ENCODE results near the gene ASPRV1. TPM values are rescaled to one million over a fixed set of nuclear protein-coding genes. Genes with fewer than 3 reads are reported as not detected.

ASPRV1 gene
- total RNA-seq, 1 experiment from 2014 or later: 0.71 TPM

GRCh38 chr2:69993048-69993565 lies 31.7 kb upstream of the ASPRV1 start:
- H3K27me3 ChIP-seq (ENCODE audit: low read length): no peaks in the 10 kb centered on the region
- no peaks in the 10 kb centered on the region for H3K36me3 ChIP-seq (ENCODE audit: insufficient read depth, low read length)
- H3K4me2 ChIP-seq (ENCODE audit: low read depth, low read length, poor library complexity, severe bottlenecking): no peak overlapping the region
- H3K9ac ChIP-seq (ENCODE audit: low read length): no peak overlapping the region
- no peak overlapping the region for H3K27ac ChIP-seq (ENCODE audit: low read length)
- no peak overlapping the region for H3K4me3 ChIP-seq (ENCODE audit: low read length)
- no peaks in the 10 kb centered on the region for H3K9me2 ChIP-seq (replicated peaks; ENCODE audit: insufficient read depth, low read length)
- no peak overlapping the region for H2AFZ ChIP-seq (ENCODE audit: low read length)
- no peaks in the 10 kb centered on the region for H3K4me1 ChIP-seq (ENCODE audit: low read length)
- H3K9me3 ChIP-seq (ENCODE audit: low read length): no peaks in the 10 kb centered on the region
- no peak for DNase-seq
- no peaks in the 10 kb centered on the region for H3K79me2 ChIP-seq (ENCODE audit: low read length)
- H4K20me1 ChIP-seq (ENCODE audit: insufficient read depth, low read depth, low read length): no peaks in the 10 kb centered on the region

- no peak overlapping the region for H3K9ac ChIP-seq (ENCODE audit: low read length)
- H3K27me3 ChIP-seq (ENCODE audit: low read length): no peaks in the 10 kb centered on the region
- DNase-seq: no peak
- no peak overlapping the region for H3K4me3 ChIP-seq (ENCODE audit: low read length)
- H4K20me1 ChIP-seq (ENCODE audit: insufficient read depth, low read depth, low read length): no peaks in the 10 kb centered on the region
- H3K79me2 ChIP-seq (ENCODE audit: low read length): no peaks in the 10 kb centered on the region
- H2AFZ ChIP-seq (ENCODE audit: low read length): no peak overlapping the region
- H3K4me1 ChIP-seq (ENCODE audit: low read length): no peaks in the 10 kb centered on the region
- H3K4me2 ChIP-seq (ENCODE audit: low read depth, low read length, poor library complexity, severe bottlenecking): no peak overlapping the region
- H3K36me3 ChIP-seq (ENCODE audit: insufficient read depth, low read length): no peaks in the 10 kb centered on the region
- no peaks in the 10 kb centered on the region for H3K9me2 ChIP-seq (replicated peaks; ENCODE audit: insufficient read depth, low read length)
- H3K9me3 ChIP-seq (ENCODE audit: low read length): no peaks in the 10 kb centered on the region
- no peak overlapping the region for H3K27ac ChIP-seq (ENCODE audit: low read length)
These were observed 31.0 kb upstream of the ASPRV1 start for GRCh38 chr2:69992310-69993047.

GRCh38 chr2:69989441-69990105 lies 28.1 kb upstream of the ASPRV1 start:
- H3K36me3 ChIP-seq (ENCODE audit: insufficient read depth, low read length): no peaks in the 10 kb centered on the region
- H2AFZ ChIP-seq (ENCODE audit: low read length): no peak overlapping the region
- no peaks in the 10 kb centered on the region for H4K20me1 ChIP-seq (ENCODE audit: insufficient read depth, low read depth, low read length)
- H3K27ac ChIP-seq (ENCODE audit: low read length): no peak overlapping the region
- H3K79me2 ChIP-seq (ENCODE audit: low read length): no peaks in the 10 kb centered on the region
- H3K9ac ChIP-seq (ENCODE audit: low read length): no peak overlapping the region
- H3K27me3 ChIP-seq (ENCODE audit: low read length): no peaks in the 10 kb centered on the region
- no peaks in the 10 kb centered on the region for H3K4me1 ChIP-seq (ENCODE audit: low read length)
- H3K4me3 ChIP-seq (ENCODE audit: low read length): no peak overlapping the region
- H3K9me2 ChIP-seq (replicated peaks; ENCODE audit: insufficient read depth, low read length): no peaks in the 10 kb centered on the region
- H3K4me2 ChIP-seq (ENCODE audit: low read depth, low read length, poor library complexity, severe bottlenecking): no peak overlapping the region
- H3K9me3 ChIP-seq (ENCODE audit: low read length): no peaks in the 10 kb centered on the region
- DNase-seq: no peak

GRCh38 chr2:69989009-69989408 lies 27.6 kb upstream of the ASPRV1 start:
- H3K27ac ChIP-seq (ENCODE audit: low read length): no peak overlapping the region
- no peak overlapping the region for H3K4me3 ChIP-seq (ENCODE audit: low read length)
- no peaks in the 10 kb centered on the region for H4K20me1 ChIP-seq (ENCODE audit: insufficient read depth, low read depth, low read length)
- no peaks in the 10 kb centered on the region for H3K27me3 ChIP-seq (ENCODE audit: low read length)
- DNase-seq: no peak
- H3K9me3 ChIP-seq (ENCODE audit: low read length): no peaks in the 10 kb centered on the region
- H2AFZ ChIP-seq (ENCODE audit: low read length): no peak overlapping the region
- no peaks in the 10 kb centered on the region for H3K9me2 ChIP-seq (replicated peaks; ENCODE audit: insufficient read depth, low read length)
- no peak overlapping the region for H3K9ac ChIP-seq (ENCODE audit: low read length)
- no peaks in the 10 kb centered on the region for H3K4me1 ChIP-seq (ENCODE audit: low read length)
- no peaks in the 10 kb centered on the region for H3K36me3 ChIP-seq (ENCODE audit: insufficient read depth, low read length)
- no peaks in the 10 kb centered on the region for H3K79me2 ChIP-seq (ENCODE audit: low read length)
- no peak overlapping the region for H3K4me2 ChIP-seq (ENCODE audit: low read depth, low read length, poor library complexity, severe bottlenecking)

GRCh38 chr2:69988086-69988635 lies 26.7 kb upstream of the ASPRV1 start:
- H3K27ac ChIP-seq (ENCODE audit: low read length): no peak overlapping the region
- H3K79me2 ChIP-seq (ENCODE audit: low read length): no peaks in the 10 kb centered on the region
- no peak overlapping the region for H2AFZ ChIP-seq (ENCODE audit: low read length)

GRCh38 chr2:69986691-69987090 lies 25.3 kb upstream of the ASPRV1 start:
- Histone ChIP-seq H3K4me1 (ENCODE audit: low read length) (no peaks in the 10 kb centered on the region), H2AFZ (ENCODE audit: low read length) (no peak overlapping the region), H3K4me3 (ENCODE audit: low read length) (no peak overlapping the region), H3K79me2 (ENCODE audit: low read length) (no peaks in the 10 kb centered on the region), H3K27me3 (ENCODE audit: low read length) (no peaks in the 10 kb centered on the region), H3K9me3 (ENCODE audit: low read length) (no peaks in the 10 kb centered on the region), H3K27ac (ENCODE audit: low read length) (no peak overlapping the region), H4K20me1 (ENCODE audit: insufficient read depth, low read depth, low read length) (no peaks in the 10 kb centered on the region), H3K36me3 (ENCODE audit: insufficient read depth, low read length) (no peaks in the 10 kb centered on the region), H3K9me2 (replicated peaks; ENCODE audit: insufficient read depth, low read length) (no peaks in the 10 kb centered on the region), H3K4me2 (ENCODE audit: low read depth, low read length, poor library complexity, severe bottlenecking) (no peak overlapping the region), H3K9ac (ENCODE audit: low read length) (no peak overlapping the region)
- DNase-seq: no peak

More at GRCh38 chr2:69988086-69988635, 26.7 kb upstream of the ASPRV1 start:
- DNase-seq: no peak
- H3K4me1 ChIP-seq (ENCODE audit: low read length): no peaks in the 10 kb centered on the region
- H3K4me2 ChIP-seq (ENCODE audit: low read depth, low read length, poor library complexity, severe bottlenecking): no peak overlapping the region
- no peak overlapping the region for H3K4me3 ChIP-seq (ENCODE audit: low read length)
- no peaks in the 10 kb centered on the region for H3K27me3 ChIP-seq (ENCODE audit: low read length)
- no peaks in the 10 kb centered on the region for H3K9me2 ChIP-seq (replicated peaks; ENCODE audit: insufficient read depth, low read length)
- no peaks in the 10 kb centered on the region for H4K20me1 ChIP-seq (ENCODE audit: insufficient read depth, low read depth, low read length)
- no peak overlapping the region for H3K9ac ChIP-seq (ENCODE audit: low read length)
- no peaks in the 10 kb centered on the region for H3K36me3 ChIP-seq (ENCODE audit: insufficient read depth, low read length)
- H3K9me3 ChIP-seq (ENCODE audit: low read length): no peaks in the 10 kb centered on the region

GRCh38 chr2:69985688-69986087 lies 24.3 kb upstream of the ASPRV1 start:
- H3K4me1 ChIP-seq (ENCODE audit: low read length): no peaks in the 10 kb centered on the region
- H3K27me3 ChIP-seq (ENCODE audit: low read length): no peaks in the 10 kb centered on the region
- H3K9me3 ChIP-seq (ENCODE audit: low read length): no peaks in the 10 kb centered on the region
- no peak for DNase-seq
- H3K27ac ChIP-seq (ENCODE audit: low read length): no peak overlapping the region
- no peak overlapping the region for H3K4me3 ChIP-seq (ENCODE audit: low read length)
- H3K79me2 ChIP-seq (ENCODE audit: low read length): no peaks in the 10 kb centered on the region
- H2AFZ ChIP-seq (ENCODE audit: low read length): no peak overlapping the region
- H3K36me3 ChIP-seq (ENCODE audit: insufficient read depth, low read length): no peaks in the 10 kb centered on the region
- no peak overlapping the region for H3K9ac ChIP-seq (ENCODE audit: low read length)
- H3K4me2 ChIP-seq (ENCODE audit: low read depth, low read length, poor library complexity, severe bottlenecking): no peak overlapping the region
- H3K9me2 ChIP-seq (replicated peaks; ENCODE audit: insufficient read depth, low read length): no peaks in the 10 kb centered on the region
- H4K20me1 ChIP-seq (ENCODE audit: insufficient read depth, low read depth, low read length): no peaks in the 10 kb centered on the region

- Histone ChIP-seq H3K4me1 (ENCODE audit: low read length) (no peaks in the 10 kb centered on the region), H3K9me3 (ENCODE audit: low read length) (no peaks in the 10 kb centered on the region), H3K27ac (ENCODE audit: low read length) (no peak overlapping the region), H3K4me3 (ENCODE audit: low read length) (no peak overlapping the region), H3K27me3 (ENCODE audit: low read length) (no peaks in the 10 kb centered on the region), H3K4me2 (ENCODE audit: low read depth, low read length, poor library complexity, severe bottlenecking) (no peak overlapping the region), H2AFZ (ENCODE audit: low read length) (no peak overlapping the region), H3K9ac (ENCODE audit: low read length) (no peak overlapping the region), H4K20me1 (ENCODE audit: insufficient read depth, low read depth, low read length) (no peaks in the 10 kb centered on the region), H3K9me2 (replicated peaks; ENCODE audit: insufficient read depth, low read length) (no peaks in the 10 kb centered on the region), H3K36me3 (ENCODE audit: insufficient read depth, low read length) (no peaks in the 10 kb centered on the region), H3K79me2 (ENCODE audit: low read length) (no peaks in the 10 kb centered on the region)
- no peak for DNase-seq
These were observed 23.8 kb upstream of the ASPRV1 start for GRCh38 chr2:69985216-69985615.
